AG04449 (cell line): ENCODE measurements around the gene TUSC1.

ENCODE experiments used
- CTCF ChIA-PET: fragments of 350-600 bp; formaldehyde crosslinking; extraction: SDS; loops from one replicate; lab custom pipeline; 2021; ENCODE audit warnings: antibody characterized with exemption; lab: Yijun Ruan, JAX
- POLR2A ChIA-PET: fragments of 400-600, 350-600 bp; formaldehyde crosslinking; extraction: SDS; loops from one replicate; lab custom pipeline; 2020; ENCODE audit warnings: antibody characterized with exemption, inconsistent platforms; lab: Yijun Ruan, JAX
- DNase-seq: peaks from one replicate; pipeline ENCODE4 v3.0.0-alpha.2; 2010; ENCODE audit warnings: low read depth, low spot score
- H3K4me3 ChIP-seq: 2 replicates; pipeline ENCODE4 v1.5.1; 2011; ENCODE audit warnings: low read depth, mild to moderate bottlenecking, control low read depth, low read length
- CTCF ChIP-seq: IDR thresholded peaks from one replicate; pipeline ENCODE4 v1.5.1; 2011; ENCODE audit warnings: mild to moderate bottlenecking, moderate library complexity, low read length, control low read depth, inconsistent platforms; ENCODE audit not compliant: insufficient read depth; ENCODE audit errors: missing control alignments

Gene TUSC1

DNA sequence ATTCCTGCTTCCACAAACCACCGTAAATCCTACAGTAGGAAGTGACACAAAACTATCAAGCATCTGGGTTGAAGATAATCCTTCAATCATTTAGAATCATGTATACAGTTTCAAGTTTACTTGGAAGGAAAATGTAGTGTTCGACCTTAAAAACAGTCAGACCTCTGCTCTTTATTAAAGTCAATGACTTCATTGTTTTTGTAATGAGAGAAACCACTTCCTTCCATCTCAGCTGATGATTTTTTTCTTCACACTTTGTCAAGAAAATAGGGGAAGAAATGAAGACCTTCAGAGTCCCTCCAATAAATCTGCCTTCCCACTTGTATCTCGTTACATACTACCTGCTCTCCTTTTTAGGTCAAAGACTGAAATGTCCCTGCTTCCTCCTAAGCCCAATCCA is 30.1 kb downstream of the TUSC1 start:
- POLR2A ChIA-PET: no interaction called here
- no peak overlapping the region for H3K4me3 ChIP-seq
- no peak for TF ChIP-seq CTCF
- CTCF ChIA-PET: no interaction called here
- DNase-seq: no peak

DNA sequence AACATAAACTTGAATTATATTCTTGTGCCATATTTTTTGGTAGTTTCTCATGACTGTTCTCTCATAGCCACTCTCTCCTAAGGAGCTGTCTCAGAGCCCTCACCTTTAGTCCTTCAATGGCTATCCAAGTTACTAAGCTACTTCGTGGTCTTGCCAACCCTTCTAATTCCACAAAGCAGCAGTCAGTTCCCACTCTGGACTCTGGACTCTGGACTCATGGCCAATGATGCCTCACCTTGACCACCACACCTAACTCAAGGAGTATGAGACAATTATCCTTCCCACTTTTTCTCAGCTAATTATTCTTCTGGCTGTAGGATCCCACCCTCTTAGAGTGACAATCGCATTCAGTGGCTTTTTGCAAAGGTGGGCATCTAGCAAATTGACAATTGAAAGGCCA is 42.2 kb downstream of the TUSC1 start:
- ChIA-PET POLR2A (no interaction called here), CTCF (no interaction called here)
- DNase-seq: no peak
- H3K4me3 ChIP-seq: no peak overlapping the region
- no peak for TF ChIP-seq CTCF

- DNase-seq: no peak
- no peak for TF ChIP-seq CTCF
- no peak overlapping the region for H3K4me3 ChIP-seq
- ChIA-PET CTCF (no interaction called here), POLR2A (no interaction called here)
Measured at GRCh38 chr9:25629231-25629630, 49.0 kb downstream of the TUSC1 start.
